Activated CD8-positive, alpha-beta memory T cell treated with anti-CD3 and anti-CD28 coated beads, Interleukin-2, amount 50 U/mL, for 24 hours (primary cell): ENCODE data around the gene CRYBA2.

Experiments used
- DNase-seq: peaks from one replicate; pipeline ENCODE4 v3.0.0-alpha.2; 2020; ENCODE audit errors: extremely low read depth

CRYBA2 gene

DNA sequence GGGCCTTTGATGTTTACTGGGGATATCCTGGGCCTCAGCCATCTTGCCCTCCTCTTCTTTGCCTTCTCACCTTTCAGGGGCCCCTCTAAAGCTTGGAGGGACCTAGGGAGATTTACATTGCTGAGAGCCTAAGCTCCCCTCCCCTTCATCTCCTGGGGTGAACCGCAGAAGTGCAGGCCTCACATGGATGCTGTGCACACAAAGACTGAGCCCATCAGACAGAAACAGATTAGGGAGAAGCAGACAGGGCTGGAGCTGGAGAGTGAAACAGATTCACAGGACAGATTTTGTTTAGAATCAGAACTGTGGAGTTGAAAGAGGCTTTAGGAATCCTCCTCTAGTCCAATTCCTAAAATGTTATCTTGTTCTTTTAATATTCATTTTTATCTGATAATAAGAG, 37.2 kb downstream of the CRYBA2 start:
- no peak for DNase-seq

GRCh38 chr2:218954541-218955300, 38.5 kb downstream of the CRYBA2 start:
- no peak for DNase-seq

DNA sequence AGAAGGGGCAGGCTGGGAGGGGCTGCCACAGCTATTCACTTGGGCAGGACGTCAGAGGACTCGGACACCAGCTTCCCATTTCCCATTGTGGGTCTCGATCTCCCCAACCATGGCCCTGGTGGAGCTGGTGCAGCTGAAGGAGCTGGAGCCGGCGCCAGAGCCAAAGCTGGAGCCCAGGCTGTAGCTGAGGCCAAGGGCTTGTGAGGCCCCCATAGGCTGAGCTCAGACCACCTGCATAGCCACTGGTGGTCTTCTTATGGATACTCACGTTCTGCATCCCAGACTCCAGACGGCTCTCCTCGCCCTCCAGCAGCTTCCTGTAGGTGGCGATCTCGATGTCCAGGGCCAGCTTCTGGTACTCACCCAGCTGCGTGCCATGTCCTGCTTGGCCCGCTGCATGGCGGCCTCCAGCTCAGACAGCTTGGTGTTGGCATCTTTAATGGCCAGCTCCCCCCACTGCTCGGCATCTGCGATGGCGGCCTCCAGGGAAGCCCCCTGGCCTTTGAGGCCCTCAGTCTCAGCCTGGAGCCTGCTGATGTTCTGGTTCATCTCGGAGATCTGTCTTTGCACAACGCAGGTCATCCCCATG, 39.8 kb downstream of the CRYBA2 start:
- DNase-seq = no peak

DNA sequence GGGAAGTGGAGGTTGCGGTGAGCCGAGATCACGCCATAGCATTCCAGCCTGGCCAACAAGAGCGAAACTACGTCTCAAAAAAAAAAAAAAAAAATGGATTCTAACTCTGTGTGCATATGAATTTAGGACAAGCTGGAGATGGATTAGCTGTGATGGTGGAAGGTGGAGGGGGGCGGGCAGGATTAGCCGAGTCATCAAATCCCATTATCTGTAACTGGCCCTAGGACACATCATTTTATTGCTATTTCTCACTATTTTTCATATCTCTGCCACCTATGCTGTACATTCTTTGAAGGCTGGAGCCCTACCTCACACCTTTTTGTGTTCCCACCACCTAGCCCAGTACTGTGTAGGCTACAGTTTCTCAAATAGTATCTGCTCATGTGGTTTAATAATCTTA, 41.1 kb downstream of the CRYBA2 start:
- no peak for DNase-seq

GRCh38 chr2:218946621-218947020, 46.6 kb downstream of the CRYBA2 start:
- no peak for DNase-seq

DNA sequence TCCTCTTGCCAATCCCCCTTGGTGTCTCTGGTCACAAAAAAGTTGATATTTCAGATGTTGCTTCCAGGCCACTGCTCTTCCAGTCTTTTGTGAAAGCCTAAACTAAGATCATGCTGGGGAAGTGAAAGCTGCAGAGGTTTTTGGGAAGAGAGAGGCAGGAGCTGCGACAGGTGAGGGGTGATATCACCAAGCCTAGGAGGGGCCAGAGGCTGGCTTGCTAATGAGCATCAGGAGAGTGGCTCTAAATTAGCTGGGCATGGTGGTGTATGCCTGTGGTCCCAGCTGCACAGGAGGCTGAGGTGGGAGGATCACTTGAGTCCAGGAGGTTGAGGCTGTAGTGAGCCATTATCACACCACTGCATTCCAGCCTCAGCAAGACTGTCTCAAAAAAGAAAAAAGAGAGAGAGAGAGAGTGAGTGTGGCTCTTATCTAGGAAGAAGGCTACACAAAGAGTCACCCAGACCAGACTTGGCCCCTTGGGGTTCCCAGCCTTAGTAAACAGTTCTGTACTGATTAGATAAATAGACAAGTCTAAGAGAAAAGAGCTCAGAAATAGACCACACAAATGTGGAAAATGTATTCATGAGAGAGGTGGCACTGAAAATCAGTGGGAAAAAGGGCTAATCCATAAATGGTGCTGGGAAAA, 48.3 kb downstream of the CRYBA2 start:
- DNase-seq = no peak
